Stimulated activated CD8-positive, alpha-beta memory T cell treated with anti-CD3 and anti-CD28 coated beads, Interleukin-7, amount 100 ng/mL, for 48 hours (primary cell): ENCODE results near the gene FBXW8.
"Not testable (repeated sequence)": the region's sequence is repeated elsewhere in the genome, so short reads cannot be mapped to it uniquely, and the experiment has no call there.

ENCODE experiments used
- DNase-seq, 2 donors: peaks; one replicate each; pipeline ENCODE4 v3.0.0-alpha.2; 2020; ENCODE audit warnings: low read depth in 1 of 2; ENCODE audit errors: extremely low read depth in 1 of 2

The FBXW8 gene

GRCh38 chr12:117049295-117049694 lies 138.5 kb downstream of the FBXW8 start:
- no peak for DNase-seq

GRCh38 chr12:117050060-117050459 lies 139.3 kb downstream of the FBXW8 start:
- no peak for DNase-seq

- DNase-seq = no peak
These were observed 140.6 kb downstream of the FBXW8 start for GRCh38 chr12:117051380-117051779.

GRCh38 chr12:117052386-117053049 lies 141.8 kb downstream of the FBXW8 start:
- DNase-seq = no peak

GRCh38 chr12:117053050-117053400 lies 142.3 kb downstream of the FBXW8 start:
- DNase-seq = no peak

- DNase-seq = no peak
These were observed 142.9 kb downstream of the FBXW8 start for GRCh38 chr12:117053597-117054201.

- DNase-seq = no peak
These were observed 143.5 kb downstream of the FBXW8 start for GRCh38 chr12:117054279-117054678.

GRCh38 chr12:117057626-117058025 lies 146.9 kb downstream of the FBXW8 start:
- DNase-seq = not testable (repeated sequence)

- no peak for DNase-seq
These were observed 147.8 kb downstream of the FBXW8 start for GRCh38 chr12:117058442-117059072.

GRCh38 chr12:117059156-117059555 lies 148.4 kb downstream of the FBXW8 start:
- no peak for DNase-seq

- no peak for DNase-seq
These were observed 149.6 kb downstream of the FBXW8 start for GRCh38 chr12:117060246-117060928.

- no peak for DNase-seq
These were observed 150.2 kb downstream of the FBXW8 start for GRCh38 chr12:117060929-117061305.

GRCh38 chr12:117061555-117062079 lies 150.9 kb downstream of the FBXW8 start:
- no peak for DNase-seq

- peak; percentile 13 to 17 for DNase-seq
These were observed 152.6 kb downstream of the FBXW8 start for GRCh38 chr12:117063162-117063911.

- DNase-seq = no peak
These were observed 153.3 kb downstream of the FBXW8 start for GRCh38 chr12:117064049-117064448.

GRCh38 chr12:117064596-117064995 lies 153.8 kb downstream of the FBXW8 start:
- DNase-seq = no peak

- DNase-seq = no peak
These were observed 156.3 kb downstream of the FBXW8 start for GRCh38 chr12:117067016-117067415.

- DNase-seq = no peak
These were observed 156.9 kb downstream of the FBXW8 start for GRCh38 chr12:117067638-117068037.

GRCh38 chr12:117068492-117068891 lies 157.7 kb downstream of the FBXW8 start:
- DNase-seq = no peak

- no peak for DNase-seq
These were observed 158.5 kb downstream of the FBXW8 start for GRCh38 chr12:117069101-117069797.
